CD4-positive, CD25-positive, alpha-beta regulatory T cell (primary cell): ENCODE results near the gene HDHD2. TPM values are rescaled to one million over a fixed set of nuclear protein-coding genes. Genes with fewer than 3 reads are reported as not detected.

Experiments
- polyA plus RNA-seq, 4 donors: library from polyadenylated mRNA; unstranded; fragments of 300-500 nt; fragmentation: Illumina TruSeq; gene quantifications; one replicate each; pipeline ENCODE4 v1.2.3, GENCODE V29; 2021
- total RNA-seq: library from RNA; stranded (reverse); gene quantifications from one replicate; pipeline ENCODE4 v1.2.3, GENCODE V29; 2022

Gene HDHD2
- total and polyA plus RNA-seq, 5 donors from 2014 or later, result 18.7 to 46.7 (median 43.9) TPM

Other genes with a start within 250 kb of the HDHD2 start
- gene PIAS2, start 233.0 kb downstream of the HDHD2 start, total RNA-seq, result 33.6 TPM
- 10 to 100 TPM; 13.2 to 21.3 (median 18.3) TPM for gene PIAS2, start 233.0 kb downstream of the HDHD2 start, polyA plus RNA-seq
- not detected for gene KATNAL2, start 232.9 kb downstream of the HDHD2 start, total RNA-seq
- gene KATNAL2, start 232.9 kb downstream of the HDHD2 start, polyA plus RNA-seq, result under 1 TPM in 1 of 4 donors, not detected in 3; 0.51 TPM
- not detected for gene ELOA2, start 114.9 kb downstream of the HDHD2 start, total RNA-seq
- not detected for gene ELOA2, start 114.9 kb downstream of the HDHD2 start, polyA plus RNA-seq
- 5.3 TPM for gene IER3IP1, start 25.9 kb upstream of the HDHD2 start, total RNA-seq
- gene IER3IP1, start 25.9 kb upstream of the HDHD2 start, polyA plus RNA-seq, result 10 to 100 TPM; 16.6 to 18.9 (median 17.7) TPM
- not detected for gene SKOR2, start 101.2 kb upstream of the HDHD2 start, total RNA-seq
- gene SKOR2, start 101.2 kb upstream of the HDHD2 start, polyA plus RNA-seq, result not detected